HS-27A (cell line): ENCODE measurements around the gene SP3.

ENCODE experiments used
- DNase-seq: peaks from one replicate; pipeline ENCODE4 v3.0.0-alpha.2; 2012; ENCODE audit warnings: low read depth, missing footprints

SP3 gene

GRCh38 chr2:173942861-173943523, 22.2 kb downstream of the SP3 start:
- no peak for DNase-seq

GRCh38 chr2:173941567-173941966, 23.6 kb downstream of the SP3 start:
- no peak for DNase-seq

GRCh38 chr2:173940208-173941020, 24.8 kb downstream of the SP3 start:
- no peak for DNase-seq

- DNase-seq, result no peak
Observed at GRCh38 chr2:173938700-173939384, 26.3 kb downstream of the SP3 start.

- no peak for DNase-seq
Observed at GRCh38 chr2:173935305-173935704, 29.9 kb downstream of the SP3 start.

GRCh38 chr2:173934895-173935294, 30.3 kb downstream of the SP3 start:
- no peak for DNase-seq

GRCh38 chr2:173931751-173932150, 33.4 kb downstream of the SP3 start:
- DNase-seq, result no peak

- DNase-seq, result no peak
Observed at GRCh38 chr2:173929441-173929840, 35.7 kb downstream of the SP3 start.

GRCh38 chr2:173926875-173927274, 38.3 kb downstream of the SP3 start:
- DNase-seq, result no peak

- no peak for DNase-seq
Observed at GRCh38 chr2:173924285-173924684, 40.9 kb downstream of the SP3 start.

- no peak for DNase-seq
Observed at GRCh38 chr2:173922760-173923159, 42.4 kb downstream of the SP3 start.

GRCh38 chr2:173922068-173922467, 43.1 kb downstream of the SP3 start:
- no peak for DNase-seq

- DNase-seq, result no peak
Observed at GRCh38 chr2:173914055-173914927, 50.9 kb downstream of the SP3 start.

GRCh38 chr2:173909846-173910245, 55.3 kb downstream of the SP3 start:
- no peak for DNase-seq

GRCh38 chr2:173906626-173907025, 58.5 kb downstream of the SP3 start:
- DNase-seq, result no peak

- no peak for DNase-seq
Observed at GRCh38 chr2:173903601-173904394, 61.4 kb downstream of the SP3 start.

GRCh38 chr2:173898996-173899395, 66.2 kb downstream of the SP3 start:
- no peak for DNase-seq

GRCh38 chr2:173898178-173898668, 67.0 kb downstream of the SP3 start:
- no peak for DNase-seq

- DNase-seq, result no peak
Observed at GRCh38 chr2:173896755-173897154, 68.4 kb downstream of the SP3 start.

GRCh38 chr2:173892341-173892740, 72.8 kb downstream of the SP3 start:
- DNase-seq, result no peak
